HG03342 (cell line): ENCODE measurements around the gene SMU1.

ENCODE experiments used
- ATAC-seq: cut with Tn5 transposase; IDR thresholded peaks from one replicate; pipeline ENCODE4 v1.9.1; 2021; ENCODE audit warnings: mild to moderate bottlenecking, moderate library complexity; ENCODE audit not compliant: unreplicated experiment

Gene SMU1

GRCh38 chr9:33076046-33077004, at the start of gene SMU1:
TSS of gene SMU1 (minus strand) at chr9:33076674. CDS start at chr9:33076608, 66 bp downstream.
- peak; percentile 99 for ATAC-seq

DNA sequence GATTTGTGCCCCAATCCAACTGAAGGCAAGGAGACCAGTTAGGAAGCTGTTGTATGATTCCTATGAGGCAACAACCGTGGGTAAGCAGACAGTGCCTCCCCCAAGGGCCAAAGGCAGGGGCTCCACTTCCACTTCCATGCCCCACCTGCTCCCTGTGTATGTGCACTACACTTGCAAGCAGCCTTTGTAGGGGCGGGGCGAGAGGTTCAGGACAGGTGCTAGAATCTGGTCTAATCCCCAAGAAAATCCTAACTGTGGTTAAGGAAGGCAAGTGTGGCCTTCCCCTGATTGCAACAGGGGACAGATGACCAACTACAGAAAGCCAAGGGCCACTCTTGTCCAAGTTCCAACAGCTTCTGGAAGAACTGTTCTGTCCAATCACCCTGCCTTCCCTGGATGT, 49.0 kb upstream of the SMU1 start:
- ATAC-seq, result no peak

GRCh38 chr9:33124751-33125381, 48.4 kb upstream of the SMU1 start:
- ATAC-seq, result peak; percentile 55

GRCh38 chr9:33124046-33124445, 47.6 kb upstream of the SMU1 start:
- ATAC-seq, result no peak

DNA sequence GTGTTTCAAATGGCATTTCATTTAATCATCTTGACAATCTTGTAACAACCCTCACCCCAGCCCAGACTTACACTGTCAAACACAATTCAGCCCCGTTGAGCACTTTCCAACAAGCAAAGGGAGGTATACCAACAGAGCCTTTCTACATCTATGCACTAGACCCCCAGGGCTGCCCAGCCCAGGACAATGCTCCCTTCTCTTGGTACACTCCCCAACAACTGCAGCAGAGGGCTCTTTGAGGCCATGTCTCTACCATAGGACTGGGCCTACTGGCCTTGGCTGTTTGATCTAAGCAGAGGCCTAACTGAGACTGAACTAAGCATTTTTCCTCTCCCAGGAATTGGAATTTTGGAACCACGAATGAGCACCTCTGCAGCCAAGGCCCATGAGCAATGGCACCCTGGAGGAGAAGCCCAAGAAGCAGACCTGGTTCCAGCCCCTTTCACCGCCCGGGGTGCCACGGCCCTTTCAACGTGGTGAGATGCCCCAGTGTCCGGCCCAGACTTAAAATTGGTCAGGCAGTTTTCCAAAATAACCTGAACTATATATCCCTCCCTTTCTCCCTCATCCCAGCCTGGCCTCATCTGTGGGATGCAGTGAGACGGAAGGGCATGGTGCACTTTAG, 47.0 kb upstream of the SMU1 start:
- ATAC-seq, result no peak

- no peak for ATAC-seq
Observed at GRCh38 chr9:33120620-33121019, 44.1 kb upstream of the SMU1 start.

DNA sequence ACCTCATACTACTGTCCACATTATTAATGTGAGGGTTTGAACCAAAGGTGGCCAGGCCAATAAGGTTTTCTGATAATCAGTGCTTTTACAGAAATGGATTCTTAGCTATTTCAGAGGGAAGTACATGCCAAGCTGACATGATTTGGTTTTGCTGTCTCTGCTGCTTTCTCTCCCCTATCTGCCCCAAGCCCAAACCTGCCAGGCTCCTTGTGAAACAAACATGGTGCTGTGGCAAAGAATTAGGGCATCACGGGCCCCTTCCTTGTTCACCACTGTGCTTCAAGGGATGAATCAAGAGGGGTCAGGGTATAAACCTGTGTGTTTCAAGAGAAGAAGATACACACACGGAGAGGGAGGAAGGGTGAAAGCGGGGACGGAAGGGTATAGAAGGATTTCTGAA, 41.3 kb upstream of the SMU1 start:
- ATAC-seq, result no peak

- no peak for ATAC-seq
Observed at GRCh38 chr9:33117306-33117705, 40.8 kb upstream of the SMU1 start.

GRCh38 chr9:33116860-33117259, 40.4 kb upstream of the SMU1 start:
- no peak for ATAC-seq

DNA sequence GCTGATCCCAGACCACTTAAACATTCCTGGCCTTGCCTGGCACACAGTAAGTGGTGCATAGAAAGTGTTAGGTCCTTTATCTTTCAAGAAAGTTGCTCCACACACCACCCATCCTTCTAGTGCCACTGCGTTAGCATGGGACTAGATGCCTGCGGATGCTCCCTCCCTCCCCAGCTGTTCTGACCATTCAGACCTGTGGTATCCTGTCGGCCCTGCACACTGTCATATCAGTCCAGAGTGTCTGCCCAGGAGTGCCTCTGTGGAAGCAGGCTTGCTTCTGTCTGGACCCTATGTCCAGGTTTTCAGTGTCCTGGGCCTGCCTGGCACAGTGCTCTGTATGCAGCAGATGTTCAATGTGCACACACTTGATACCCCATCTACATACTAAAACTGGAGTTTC, 38.3 kb upstream of the SMU1 start:
- no peak for ATAC-seq

DNA sequence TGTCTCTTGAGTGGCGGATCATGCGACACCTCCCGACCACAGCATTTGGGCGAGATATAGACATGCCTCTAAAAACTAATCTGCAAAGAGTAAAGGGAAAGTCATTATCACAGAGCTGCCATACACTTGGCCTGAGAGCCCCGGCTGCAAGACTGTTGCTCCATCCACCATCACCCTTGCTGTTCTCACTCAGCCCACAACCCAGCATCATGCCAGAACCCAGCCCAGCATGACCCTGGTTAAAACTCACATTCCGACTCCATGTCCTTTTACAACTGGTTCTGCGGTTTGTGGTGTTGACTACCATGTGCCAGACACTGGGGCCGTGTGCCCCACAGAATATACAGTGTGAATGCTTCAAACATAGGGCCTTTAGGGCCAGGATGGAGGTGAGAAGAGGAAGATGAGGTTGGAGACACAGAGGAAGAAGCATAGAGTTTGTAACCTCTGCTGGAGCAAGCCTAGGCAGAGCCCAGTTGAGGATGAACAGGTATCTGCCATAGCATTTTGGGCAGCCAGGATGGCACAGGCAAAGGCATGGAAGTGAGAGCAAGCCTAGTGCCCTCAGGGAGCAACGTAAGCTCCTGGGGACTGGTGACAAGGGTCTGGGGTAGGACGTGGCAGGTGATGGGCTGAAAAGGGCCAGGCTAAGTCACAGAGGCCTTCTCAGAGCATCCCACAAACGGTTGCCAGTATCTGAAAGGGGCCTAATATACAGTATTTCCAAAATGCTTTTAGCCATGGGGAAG, 37.5 kb upstream of the SMU1 start:
- ATAC-seq, result no peak

DNA sequence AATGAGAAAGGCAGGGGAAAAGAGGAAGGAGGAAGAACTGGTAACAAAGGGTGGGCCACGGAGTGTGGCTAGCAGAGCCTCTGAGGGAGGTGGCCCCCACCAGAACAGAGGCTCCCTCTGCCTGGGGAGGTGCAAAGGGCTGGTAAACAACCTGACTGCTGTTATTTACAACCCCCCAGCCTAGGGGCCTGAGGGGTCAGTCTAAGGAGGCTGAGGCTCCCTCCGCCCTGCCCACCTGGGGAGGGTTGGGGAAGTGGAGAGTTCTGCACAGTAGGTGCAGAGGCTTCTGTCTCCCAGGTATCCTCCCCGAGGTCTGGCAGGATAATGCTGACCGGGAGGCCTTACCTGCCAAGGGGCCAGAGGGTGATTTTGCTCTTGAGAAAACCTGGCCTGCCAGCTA, 35.6 kb upstream of the SMU1 start:
- ATAC-seq, result no peak

GRCh38 chr9:33111631-33112030, 35.2 kb upstream of the SMU1 start:
- ATAC-seq, result no peak

DNA sequence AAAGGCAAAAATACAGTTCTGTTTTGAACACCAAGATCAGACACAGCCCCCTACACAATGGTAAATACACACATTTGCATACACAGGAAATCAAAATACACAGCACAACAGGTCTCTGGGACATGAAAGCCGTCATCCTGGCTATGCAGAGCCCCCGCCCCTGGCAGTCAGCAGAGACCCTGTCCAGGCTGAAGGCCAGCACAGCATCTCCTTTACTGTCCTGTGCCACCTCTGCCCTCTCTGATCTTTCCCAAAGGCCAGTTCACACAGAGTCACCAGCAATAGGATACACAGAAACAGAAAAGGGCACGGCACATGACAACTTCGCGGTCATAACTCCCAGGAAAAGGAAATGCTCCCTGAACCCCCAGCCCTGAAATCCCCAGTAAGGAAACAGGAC, 34.2 kb upstream of the SMU1 start:
- ATAC-seq, result no peak

GRCh38 chr9:33109850-33110595, 33.5 kb upstream of the SMU1 start:
- no peak for ATAC-seq

DNA sequence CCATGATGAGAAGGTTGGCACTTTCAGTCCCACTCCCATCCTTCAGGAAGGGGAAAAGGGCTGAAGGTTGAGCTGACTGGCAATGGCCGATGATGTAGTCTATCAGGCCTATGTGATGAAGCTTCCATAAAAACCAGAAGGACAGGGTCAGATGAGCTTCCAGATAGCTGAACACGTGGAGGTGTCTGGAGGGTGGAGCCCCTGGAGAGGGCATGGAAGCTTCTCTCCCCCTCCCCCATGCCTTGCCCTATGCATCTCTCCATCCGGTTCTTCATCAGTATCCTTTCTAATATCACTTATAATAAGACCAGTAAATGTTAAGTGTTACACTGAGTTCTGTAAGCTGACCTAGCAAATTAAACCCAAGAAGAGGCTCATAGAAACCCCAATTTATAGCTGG, 32.6 kb upstream of the SMU1 start:
- no peak for ATAC-seq

- no peak for ATAC-seq
Observed at GRCh38 chr9:33108472-33108871, 32.0 kb upstream of the SMU1 start.

DNA sequence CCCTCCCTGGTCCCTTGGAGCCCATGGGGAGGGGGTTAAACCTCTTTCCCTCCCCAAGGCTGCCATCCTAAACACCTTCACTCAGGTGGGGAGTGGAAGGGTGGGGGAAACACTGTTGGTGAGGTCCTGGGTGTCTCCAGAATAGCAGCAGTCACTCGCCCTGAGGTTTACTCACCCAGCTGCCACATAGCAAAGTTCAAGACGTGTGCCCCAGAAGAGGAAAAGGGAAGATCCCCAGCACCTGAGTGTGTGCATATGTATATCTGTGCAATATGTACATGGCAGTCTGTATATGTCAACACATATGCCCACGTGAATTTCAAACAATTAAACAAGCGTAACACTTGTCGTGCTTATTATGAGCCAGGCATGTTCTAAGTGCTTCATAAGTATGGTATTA, 31.3 kb upstream of the SMU1 start:
- ATAC-seq, result no peak

GRCh38 chr9:33106827-33107621, 30.6 kb upstream of the SMU1 start:
- no peak for ATAC-seq

GRCh38 chr9:33106372-33106771, 29.9 kb upstream of the SMU1 start:
- ATAC-seq, result no peak
